Left renal cortex interstitium (tissue), 4 donors: ENCODE data around the gene RGS6. TPM values are rescaled to one million over a fixed set of nuclear protein-coding genes. Genes with fewer than 3 reads are reported as not detected.

ENCODE experiments used
- DNase-seq, 4 donors: peaks; one replicate each; pipeline ENCODE4 v3.0.0-alpha.2; 2013; ENCODE audit warnings: low read depth in 4 of 4, low spot score in 2 of 4, missing footprints in 1 of 4
- polyA plus RNA-seq, 4 donors: library from polyadenylated mRNA; unstranded; fragments of 120-200 nt; gene quantifications; one replicate each; pipeline ENCODE4 v1.2.1, GENCODE V29; 2013; ENCODE audit not compliant: insufficient read length in 4 of 4

RGS6 gene
- polyA plus RNA-seq, 4 donors: 1.1 to 1.9 (median 1.4) TPM

DNA sequence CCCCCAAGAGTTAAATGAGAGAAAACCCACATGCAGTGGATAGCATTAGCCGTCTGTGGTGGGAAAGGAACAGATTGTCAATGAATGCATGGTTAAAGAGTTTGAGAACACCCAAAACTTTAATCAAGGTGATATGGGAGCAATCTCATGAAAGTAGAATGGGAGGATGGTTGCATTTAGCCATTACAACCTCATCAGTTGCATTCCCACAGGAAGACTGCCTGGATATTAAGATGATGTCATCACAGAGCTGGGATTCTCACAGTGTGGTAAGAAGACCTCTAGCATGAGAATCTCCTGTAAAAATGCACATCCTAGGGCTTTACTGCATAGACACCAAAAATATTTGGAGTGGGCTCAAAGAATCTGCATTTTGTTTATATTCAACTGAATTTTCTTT lies 284.9 kb downstream of the RGS6 start:
- DNase-seq: no peak

DNA sequence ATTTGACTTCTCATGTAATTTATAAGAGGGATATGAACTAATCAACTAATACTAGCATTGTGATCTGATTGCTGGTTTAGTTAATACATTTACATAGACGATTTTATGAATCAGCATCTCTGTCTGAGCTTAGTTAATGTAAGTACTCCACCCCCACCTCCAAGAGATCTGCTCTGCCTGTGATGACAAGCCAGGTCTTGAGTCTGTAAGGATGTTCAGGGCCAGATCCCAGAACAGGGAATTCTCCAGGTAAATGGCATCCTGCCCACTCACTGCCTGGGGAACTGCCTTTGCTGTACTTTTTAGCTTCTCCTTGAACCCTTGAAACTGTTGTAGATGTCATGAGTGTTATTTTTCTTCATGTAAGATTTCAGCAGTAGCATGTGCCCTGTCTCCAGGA lies 289.8 kb downstream of the RGS6 start:
- DNase-seq: no peak

GRCh38 chr14:72236629-72237028 lies 304.4 kb downstream of the RGS6 start:
- no peak for DNase-seq

DNA sequence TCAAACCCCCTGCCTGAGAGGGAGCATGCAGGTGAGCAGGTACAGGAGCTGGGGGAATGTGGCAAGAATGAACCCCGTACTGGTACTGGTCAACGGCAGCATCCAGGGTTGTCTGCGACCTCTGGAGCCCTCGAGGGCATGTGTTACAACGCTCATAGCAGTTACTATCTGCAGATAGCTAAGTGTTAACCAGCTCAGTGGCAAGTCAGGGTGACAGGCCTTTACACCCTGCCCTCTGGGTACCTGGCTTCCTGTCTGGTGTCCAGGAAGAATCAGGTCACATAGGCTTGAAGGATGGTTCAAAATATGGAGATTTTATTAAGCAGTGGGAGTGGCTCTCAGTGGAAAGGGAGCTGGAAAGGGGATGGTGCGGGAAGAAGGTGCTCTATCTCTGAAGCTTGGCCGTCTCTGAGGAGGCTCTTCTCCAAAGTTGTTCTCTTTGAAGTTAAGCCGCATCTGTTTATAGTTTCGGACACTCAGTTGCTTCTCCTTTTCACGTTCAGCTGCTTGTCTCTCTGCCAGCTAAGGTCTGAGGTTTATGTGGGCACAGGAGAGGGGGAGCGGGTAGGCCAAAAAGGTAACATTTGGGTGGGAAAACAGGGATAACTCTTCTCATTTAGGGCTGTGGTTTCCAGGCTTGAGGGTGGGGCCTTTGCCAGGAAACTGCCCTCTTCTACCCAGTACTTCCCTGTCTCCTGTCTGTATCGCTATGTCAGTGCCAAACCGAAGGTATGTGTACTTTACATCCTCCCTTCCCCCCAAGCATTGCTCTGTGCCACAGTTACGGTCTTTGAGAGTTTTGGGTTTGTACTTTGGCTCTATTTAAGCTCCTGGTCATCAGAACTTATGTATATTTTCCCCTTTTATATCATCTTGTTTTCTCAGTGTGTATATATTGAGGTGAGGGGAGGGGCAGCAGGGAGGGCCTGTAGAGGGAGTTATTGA lies 305.8 kb downstream of the RGS6 start:
- no peak for DNase-seq

DNA sequence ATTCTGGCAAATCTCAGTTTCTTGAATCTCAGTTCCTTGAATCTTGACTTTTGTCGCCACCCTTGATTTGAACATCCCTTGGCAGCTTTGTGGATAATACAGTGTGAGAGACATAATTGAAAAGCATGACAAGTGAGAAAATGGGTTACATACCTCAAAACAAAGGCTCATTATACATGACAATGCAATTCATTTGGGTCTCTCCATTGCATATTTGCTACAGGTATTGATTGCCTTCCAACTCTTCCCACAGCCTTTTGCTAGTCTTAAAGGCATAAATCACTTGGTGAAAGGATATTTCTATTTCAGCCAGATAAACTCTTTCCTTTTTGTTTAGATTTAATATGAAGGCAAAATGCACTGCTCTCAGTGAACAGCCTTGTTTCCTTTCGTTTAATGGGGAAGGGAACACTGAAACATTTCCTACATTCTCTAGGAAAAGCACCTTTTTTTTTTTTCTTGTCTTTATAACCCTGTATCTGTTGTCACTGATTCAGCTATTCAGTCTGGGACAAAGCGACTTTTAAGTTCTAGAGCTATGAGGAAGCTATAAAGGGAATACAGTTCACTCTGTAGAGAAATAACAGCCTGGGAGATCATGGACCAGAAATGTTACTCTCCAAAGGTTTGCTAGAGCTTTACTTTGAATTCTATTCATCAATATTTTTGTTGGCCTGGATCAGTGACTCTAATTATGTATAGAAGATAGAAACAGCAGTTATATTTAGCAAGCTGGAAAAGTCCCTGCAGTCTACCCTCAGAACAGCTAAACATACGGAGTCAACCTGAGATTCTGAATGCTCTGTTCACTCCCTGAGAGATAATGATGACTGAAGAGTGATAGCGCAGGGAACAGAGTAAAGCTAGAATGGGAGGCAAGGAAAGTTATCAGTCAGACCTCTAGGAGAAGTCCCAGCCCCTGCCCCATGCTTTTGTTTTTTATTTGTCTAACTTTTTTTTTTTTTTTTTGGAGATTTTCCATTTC lies 311.4 kb downstream of the RGS6 start:
- DNase-seq: no peak

GRCh38 chr14:72247896-72248465 lies 315.8 kb downstream of the RGS6 start:
- DNase-seq: no peak

DNA sequence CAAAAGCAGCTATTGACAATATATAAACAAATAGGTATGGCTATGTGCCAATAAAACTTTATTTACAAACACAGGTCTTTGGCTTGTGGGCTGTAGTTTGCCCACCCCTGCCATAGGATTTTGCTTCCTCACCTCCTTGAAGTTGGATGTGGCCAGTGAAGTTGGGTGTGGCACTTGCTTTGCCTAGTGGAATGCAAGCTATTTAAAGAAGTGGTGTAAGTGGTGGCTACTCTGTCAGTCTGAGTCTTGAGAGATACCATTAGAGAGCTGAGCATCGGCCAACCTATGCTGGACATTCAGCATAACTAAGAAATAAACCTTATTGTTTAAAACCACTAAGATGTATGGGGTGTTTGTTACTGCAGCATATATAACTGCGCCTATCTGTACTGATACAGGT lies 321.3 kb downstream of the RGS6 start:
- no peak for DNase-seq

- no peak for DNase-seq
Observed at GRCh38 chr14:72254202-72254936, 322.1 kb downstream of the RGS6 start.

GRCh38 chr14:72254937-72255472 lies 322.8 kb downstream of the RGS6 start:
- DNase-seq: no peak

GRCh38 chr14:72256055-72256454 lies 323.8 kb downstream of the RGS6 start:
- DNase-seq: no peak

- DNase-seq: no peak
Observed at GRCh38 chr14:72261068-72261467, 328.8 kb downstream of the RGS6 start.

GRCh38 chr14:72262771-72263170 lies 330.5 kb downstream of the RGS6 start:
- no peak for DNase-seq

DNA sequence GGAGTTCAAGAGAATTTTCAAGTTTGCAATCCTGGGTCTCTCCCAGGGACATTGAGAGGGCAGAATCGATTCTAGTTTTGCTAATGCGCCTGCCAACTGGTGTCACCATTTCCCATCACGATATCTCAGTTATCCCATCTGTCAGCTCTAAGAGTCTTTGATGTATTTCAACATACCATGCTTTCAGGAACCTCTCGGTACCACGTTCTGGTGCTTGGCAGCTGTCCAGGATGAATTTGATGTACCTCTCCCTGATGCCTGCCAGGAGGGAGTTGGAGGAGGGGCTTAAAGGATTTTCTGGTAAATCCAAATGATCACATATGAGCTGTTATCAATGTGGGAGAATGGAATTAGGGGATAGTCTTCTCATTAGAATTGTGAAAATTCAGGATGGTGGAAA lies 332.5 kb downstream of the RGS6 start:
- no peak for DNase-seq

DNA sequence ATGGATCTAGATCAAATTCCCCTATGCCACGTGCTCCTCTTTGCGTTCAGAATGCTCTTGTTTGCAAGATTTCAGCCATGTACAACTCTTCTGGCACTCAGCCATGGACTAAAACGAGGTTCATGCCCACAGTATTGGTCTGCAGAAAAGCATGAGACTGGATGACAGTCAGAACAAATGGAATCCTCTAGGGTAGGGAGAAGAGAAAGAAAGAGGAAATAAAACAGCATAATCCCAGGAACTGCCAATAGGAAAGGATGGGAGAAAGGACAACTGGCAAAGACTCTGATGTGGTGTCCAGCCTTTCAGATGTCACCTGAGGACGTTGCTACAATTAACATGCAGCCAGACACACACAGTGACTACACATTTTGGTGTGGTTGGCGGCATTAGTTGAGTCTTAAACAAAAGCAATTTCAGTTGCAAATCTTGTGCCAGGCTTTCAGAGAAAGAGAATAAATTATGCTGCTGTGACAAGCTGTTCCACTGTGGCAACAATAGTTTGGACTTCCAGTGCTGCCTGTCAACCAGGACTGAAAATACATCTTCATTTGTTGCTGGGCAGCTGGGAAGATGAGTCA lies 338.0 kb downstream of the RGS6 start:
- DNase-seq: no peak

- no peak for DNase-seq
Observed at GRCh38 chr14:72270749-72271148, 338.5 kb downstream of the RGS6 start.

DNA sequence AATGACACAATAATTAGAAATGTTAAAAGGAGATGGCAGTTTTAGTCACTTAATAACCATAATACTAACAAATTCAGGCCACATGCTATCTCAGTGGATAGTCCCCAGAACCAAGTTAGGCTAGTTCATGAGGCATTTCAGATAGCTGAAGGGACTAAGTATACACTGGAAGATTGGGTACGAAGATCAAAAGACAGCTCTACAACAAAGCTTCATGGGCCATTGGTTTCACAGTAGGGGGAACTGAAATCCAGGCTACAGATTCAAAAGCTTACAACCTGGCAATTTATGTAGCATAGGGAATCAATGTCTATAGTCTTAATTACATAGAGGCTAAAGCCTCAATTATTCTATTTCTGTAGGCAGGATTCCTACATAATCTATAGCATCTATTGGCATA lies 343.0 kb downstream of the RGS6 start:
- no peak for DNase-seq

- no peak for DNase-seq
Observed at GRCh38 chr14:72278316-72278715, 346.1 kb downstream of the RGS6 start.

DNA sequence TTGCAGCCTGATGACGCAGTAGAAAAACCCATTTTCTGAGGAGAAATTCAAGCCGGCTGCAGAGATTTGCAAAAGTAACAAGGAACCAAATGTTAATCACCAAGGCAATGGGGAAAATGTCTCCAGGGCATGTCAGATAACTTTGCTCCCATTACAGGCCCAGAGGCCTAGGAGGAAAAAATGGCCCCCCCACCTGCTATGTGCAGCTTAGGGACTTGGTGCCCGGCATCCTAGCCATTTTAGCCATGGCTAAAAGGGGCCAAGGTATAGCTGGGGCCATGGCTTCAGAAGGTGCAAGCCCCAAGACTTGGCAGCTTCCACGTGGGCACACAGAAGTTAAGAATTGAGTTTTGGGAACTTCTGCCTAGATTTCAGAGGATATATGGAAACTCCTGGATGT lies 351.9 kb downstream of the RGS6 start:
- no peak for DNase-seq

DNA sequence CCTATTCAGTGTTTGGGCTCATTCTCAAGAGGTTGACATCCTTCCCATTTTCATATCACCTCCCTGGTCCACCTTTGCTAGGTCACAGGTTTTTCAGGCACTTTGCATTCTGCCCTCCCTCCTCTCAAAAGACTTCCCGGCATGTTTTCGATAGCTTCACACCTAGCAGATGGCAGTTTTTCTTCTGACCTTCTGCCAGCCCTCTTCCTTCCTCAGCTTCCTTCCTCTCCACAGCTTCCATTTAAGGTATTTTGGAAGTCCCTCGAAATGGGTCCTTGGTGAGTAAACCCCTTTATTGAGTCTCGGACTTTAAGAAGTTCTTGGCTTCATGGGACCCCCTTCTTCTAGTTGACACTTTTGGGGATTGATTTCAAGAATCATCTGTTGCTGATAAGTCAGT lies 358.0 kb downstream of the RGS6 start:
- no peak for DNase-seq
